IMR-90 (cell line): ENCODE measurements around the gene CIRBP. TPM values are rescaled to one million over a fixed set of nuclear protein-coding genes. Genes with fewer than 3 reads are reported as not detected.

Source experiments
- ATAC-seq: fragments of 200-7000 bp; cut with Tn5 transposase; 2 replicates; pipeline ENCODE4 v1.9.1; 2020; ENCODE audit warnings: low read depth, mild to moderate bottlenecking, moderate library complexity
- BruUV-seq: library from RNA; stranded (reverse); fragments of 400-500 nt; replicated peaks from 2 replicates; lab custom pipeline; 2021; lab: Mats Ljungman, UMichigan
- CTCF ChIA-PET: fragments of 300-600 bp; formaldehyde crosslinking; extraction: SDS; loops from one replicate; lab custom pipeline; 2021; ENCODE audit warnings: antibody characterized with exemption; lab: Yijun Ruan, JAX
- POLR2A ChIA-PET: fragments of 300-600 bp; sonication (Branson Sonifier 250); formaldehyde crosslinking; loops from one replicate; lab custom pipeline; 2022; ENCODE audit warnings: antibody characterized with exemption; ENCODE audit not compliant: unreplicated experiment; lab: Charles Lee
- DNase-seq: peaks from one replicate; pipeline ENCODE4 v3.0.0; 2013
- H2AFZ ChIP-seq: replicated peaks from 2 replicates; pipeline ENCODE3; 2013; ENCODE audit warnings: low read length, mild to moderate bottlenecking; ENCODE audit not compliant: poor library complexity
- H2AK5ac ChIP-seq: 2 replicates; pipeline ENCODE4 v1.6.1; 2013; ENCODE audit warnings: low read depth, low read length, inconsistent platforms
- H2AK9ac ChIP-seq: replicated peaks from 2 replicates; pipeline ENCODE3; 2013; ENCODE audit warnings: mild to moderate bottlenecking, low read depth, low read length, moderate library complexity; ENCODE audit not compliant: poor library complexity
- H2BK120ac ChIP-seq: 2 replicates; pipeline ENCODE4 v1.6.1; 2013; ENCODE audit warnings: low read depth, low read length, inconsistent platforms
- H2BK15ac ChIP-seq: 3 replicates; pipeline ENCODE4 v1.6.1; 2013; ENCODE audit warnings: low read depth, low read length, inconsistent platforms
- H2BK20ac ChIP-seq: 2 replicates; pipeline ENCODE4 v1.6.1; 2013; ENCODE audit warnings: low read depth, mild to moderate bottlenecking, inconsistent platforms, low read length, moderate library complexity
- H2BK5ac ChIP-seq: 2 replicates; pipeline ENCODE4 v1.6.1; 2013; ENCODE audit warnings: mild to moderate bottlenecking, low read depth, low read length, inconsistent platforms; ENCODE audit not compliant: poor library complexity, severe bottlenecking
- H3K14ac ChIP-seq: replicated peaks from 2 replicates; pipeline ENCODE4 v1.6.1; 2013; ENCODE audit warnings: low read depth, low read length, inconsistent platforms
- H3K18ac ChIP-seq: 2 replicates; pipeline ENCODE4 v1.6.1; 2013; ENCODE audit warnings: low read depth, low read length, control low read depth
- H3K23ac ChIP-seq: 2 replicates; pipeline ENCODE4 v1.6.1; 2013; ENCODE audit warnings: low read depth, low read length, inconsistent platforms
- H3K27ac ChIP-seq: 2 replicates; pipeline ENCODE4 v1.5.1; 2013; ENCODE audit warnings: mild to moderate bottlenecking, control low read depth, low read length; ENCODE audit not compliant: insufficient read depth
- H3K27me3 ChIP-seq: 2 replicates; pipeline ENCODE4 v1.6.1; 2013; ENCODE audit warnings: low read length; ENCODE audit not compliant: control insufficient read depth, insufficient read depth
- H3K36me3 ChIP-seq: 2 replicates; pipeline ENCODE4 v1.6.1; 2013; ENCODE audit warnings: low read length, mixed read lengths; ENCODE audit not compliant: control insufficient read depth, insufficient read depth
- H3K4ac ChIP-seq: 2 replicates; pipeline ENCODE4 v1.6.1; 2013; ENCODE audit warnings: low read depth, low read length, inconsistent platforms
- H3K4me1 ChIP-seq: 2 replicates; pipeline ENCODE4 v1.6.1; 2013; ENCODE audit warnings: low read length, mixed read lengths; ENCODE audit not compliant: control insufficient read depth, insufficient read depth
- H3K4me2 ChIP-seq: 2 replicates; pipeline ENCODE4 v1.6.1; 2013; ENCODE audit warnings: low read depth, mild to moderate bottlenecking, control low read depth, low read length, moderate library complexity
- H3K4me3 ChIP-seq: 2 replicates; pipeline ENCODE4 v1.5.1; 2013; ENCODE audit warnings: low read depth, mild to moderate bottlenecking, control low read depth, low read length, moderate library complexity; ENCODE audit not compliant: insufficient read depth
- H3K56ac ChIP-seq: 2 replicates; pipeline ENCODE4 v1.6.1; 2013; ENCODE audit warnings: low read length, inconsistent platforms; ENCODE audit not compliant: insufficient read depth; ENCODE audit errors: extremely low read depth
- H3K79me1 ChIP-seq, 2 experiments: 2 replicates each; pipeline ENCODE4 v1.6.1; 2013; ENCODE audit warnings: low read length in 2 of 2, inconsistent platforms in 1 of 2, low read depth in 1 of 2
- H3K9ac ChIP-seq: 2 replicates; pipeline ENCODE4 v1.6.1; 2013; ENCODE audit warnings: low read depth, low read length, control low read depth
- H3K9me1 ChIP-seq: 2 replicates; pipeline ENCODE4 v1.6.1; 2013; ENCODE audit warnings: low read length, inconsistent platforms; ENCODE audit not compliant: insufficient read depth
- H3K9me3 ChIP-seq: 2 replicates; pipeline ENCODE4 v1.6.1; 2013; ENCODE audit warnings: low read length; ENCODE audit not compliant: control insufficient read depth, insufficient read depth
- H4K20me1 ChIP-seq: 2 replicates; pipeline ENCODE4 v1.6.1; 2013; ENCODE audit warnings: low read length, inconsistent platforms; ENCODE audit not compliant: insufficient read depth
- H4K5ac ChIP-seq: 2 replicates; pipeline ENCODE4 v1.6.1; 2013; ENCODE audit warnings: mild to moderate bottlenecking, low read depth, low read length, control low read depth
- H4K8ac ChIP-seq, 2 experiments: 2 replicates each; pipeline ENCODE4 v1.6.1; 2013; ENCODE audit warnings: low read depth in 2 of 2, low read length in 2 of 2, control low read depth in 1 of 2, inconsistent platforms in 1 of 2
- H4K91ac ChIP-seq: 2 replicates; pipeline ENCODE4 v1.6.1; 2013; ENCODE audit warnings: low read depth, low read length, inconsistent platforms; ENCODE audit not compliant: insufficient read depth
- BHLHE40 ChIP-seq: fragments of 150-350 bp; IDR thresholded peaks from 2 replicates; pipeline ENCODE4 v1.6.1; 2016; ENCODE audit warnings: mild to moderate bottlenecking, low read depth, low read length
- CEBPB ChIP-seq: IDR thresholded peaks from 2 replicates; pipeline ENCODE4 v1.6.1; 2012; ENCODE audit warnings: low read depth, low read length, improper control_type of control experiment
- CHD1 ChIP-seq: IDR thresholded peaks from 2 replicates; pipeline ENCODE4 v1.6.1; 2012; ENCODE audit warnings: low read depth, low read length, improper control_type of control experiment
- FOS ChIP-seq: fragments of 150-350 bp; IDR thresholded peaks from 2 replicates; pipeline ENCODE4 v1.6.1; 2016; ENCODE audit warnings: low read depth, low read length
- MAFK ChIP-seq: IDR thresholded peaks from 2 replicates; pipeline ENCODE4 v1.6.1; 2012; ENCODE audit warnings: low read depth, low read length, improper control_type of control experiment
- MAZ ChIP-seq: IDR thresholded peaks from 2 replicates; pipeline ENCODE4 v1.6.1; 2012; ENCODE audit warnings: low read depth, mild to moderate bottlenecking, low read length, improper control_type of control experiment, moderate library complexity, borderline replicate concordance
- NFE2L2 ChIP-seq: fragments of 150-350 bp; IDR thresholded peaks from 2 replicates; pipeline ENCODE4 v1.6.1; 2016; ENCODE audit warnings: low read depth, mild to moderate bottlenecking, low read length
- POLR2A ChIP-seq: IDR thresholded peaks from 2 replicates; pipeline ENCODE4 v1.6.1; 2012; ENCODE audit warnings: mild to moderate bottlenecking, low read depth, low read length
- RAD21 ChIP-seq: IDR thresholded peaks from 2 replicates; pipeline ENCODE4 v1.6.1; 2012; ENCODE audit warnings: low read length, improper control_type of control experiment
- RFX5 ChIP-seq: IDR thresholded peaks from 2 replicates; pipeline ENCODE4 v1.8.0; 2012; ENCODE audit warnings: low read depth, mild to moderate bottlenecking, low read length, moderate library complexity
- SMC3 ChIP-seq: fragments of 150-350 bp; IDR thresholded peaks from 2 replicates; pipeline ENCODE4 v1.6.1; 2016; ENCODE audit warnings: low read depth, mild to moderate bottlenecking, antibody characterized with exemption, low read length, moderate library complexity
- WGBS, 2 experiments: methylation state at CpG; one replicate each; pipeline versions ENCODE4 v1.1.5 to v1.1.7; 2013; ENCODE audit warnings: missing lambda C conversion rate in 2 of 2; ENCODE audit not compliant: insufficient read length in 1 of 2; ENCODE audit errors: extremely low coverage in 2 of 2; 5-methylcytosine and 5-hydroxymethylcytosine counted together
- dilution Hi-C: fragments of 300-500 bp; cut with HindIII; formaldehyde crosslinking; loops from one replicate; pipeline ENCODE4 v1.14.3; 2018; ENCODE audit warnings: low sequenced_read_pairs; ENCODE audit not compliant: unreplicated experiment
- in situ Hi-C: fragments of 300-500 bp; cut with MboI; formaldehyde crosslinking; loops from 3 replicates; pipeline ENCODE4 v1.14.3; 2019; ENCODE audit warnings: low sequenced_read_pairs, inconsistent platforms, mixed read lengths
- intact Hi-C: fragments of 100-400 bp; cut with micrococcal nuclease; formaldehyde crosslinking; loops from 2 replicates; pipeline ENCODE4 v1.10.0; 2022
- polyA plus RNA-seq, 3 experiments: library from polyadenylated mRNA; depleted of rRNA; stranded (reverse); fragments of >200 nt; gene quantifications; 2 replicates each; pipeline ENCODE4 v1.2.3, GENCODE V29; 2012; ENCODE audit warnings: low replicate concordance in 1 of 3
- total RNA-seq: library from RNA; depleted of rRNA; stranded (reverse); fragments of >200 nt; gene quantifications from 2 replicates; pipeline ENCODE4 v1.2.3, GENCODE V29; 2012
- TF ChIP-seq, protein P1 (sequence below): conservative IDR thresholded peaks from 2 replicates; pipeline ENCODE4 v1.5.1; 2012; ENCODE audit warnings: mild to moderate bottlenecking, low read depth, low read length, improper control_type of control experiment
- TF ChIP-seq, protein P2 (sequence below): fragments of 150-350 bp; IDR thresholded peaks from 2 replicates; pipeline ENCODE4 v1.6.1; 2016; ENCODE audit warnings: low read depth, mild to moderate bottlenecking, low read length, moderate library complexity, borderline replicate concordance
- TF ChIP-seq, protein P3 (sequence below): fragments of 150-350 bp; IDR thresholded peaks from 2 replicates; pipeline ENCODE4 v1.6.1; 2017; ENCODE audit warnings: mild to moderate bottlenecking, antibody characterized with exemption, low read length, low read depth

Gene CIRBP
- total and polyA plus RNA-seq, 2 of the 4 experiments (the other 2 are of a cell fraction) = 299 to 542 TPM

DNA sequence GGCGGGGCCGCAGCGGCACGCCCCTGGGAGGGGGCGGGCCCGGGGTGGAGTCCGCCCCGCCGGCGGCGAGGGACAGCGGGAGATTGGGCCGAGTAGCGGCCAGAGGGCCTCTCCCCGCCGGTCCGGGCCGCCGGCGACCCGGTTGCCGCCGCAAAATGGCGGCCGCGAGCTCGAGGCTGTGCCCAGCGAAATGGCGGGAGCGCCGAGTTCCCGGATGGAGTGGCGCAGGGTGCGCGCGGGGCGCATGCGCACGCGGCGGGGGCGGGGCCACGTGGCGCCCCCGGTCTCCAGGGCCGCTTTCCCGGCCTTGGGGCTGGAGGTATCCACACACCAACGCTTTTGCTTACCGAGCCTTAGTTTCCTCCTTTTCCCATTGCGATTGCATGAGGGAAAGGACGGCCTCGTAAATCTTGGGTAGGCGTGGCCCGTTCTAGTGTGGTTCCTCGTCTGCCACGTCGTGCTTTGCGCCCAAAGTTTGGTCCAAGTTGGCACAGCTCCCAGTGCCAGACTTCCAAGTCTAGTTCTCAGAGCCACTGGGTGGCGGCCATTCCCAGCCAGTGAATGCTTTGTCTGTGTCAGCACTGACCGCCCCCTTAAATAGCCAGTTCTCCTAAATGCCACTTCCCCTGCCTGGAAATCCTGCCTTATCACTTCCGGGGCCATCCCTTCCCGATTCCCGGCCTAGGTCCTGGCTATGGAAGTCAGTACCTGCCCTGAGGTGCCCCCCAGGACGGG lies 513 bp downstream of the CIRBP start:
- ATAC-seq (peak; percentile 13), DNase-seq (peak; percentile 81)
- peaks cover 65% of the 10 kb centered on the region for H4K20me1 ChIP-seq
- peaks cover 39% of the 10 kb centered on the region for H3K36me3 ChIP-seq
- H2BK20ac ChIP-seq = no peak overlapping the region
- no peaks in the 10 kb centered on the region for H3K27me3 ChIP-seq
- ChIA-PET POLR2A (interaction anchor here (0.6 to 1.4 kb wide), 12 partner anchors 13 to 1662 kb away, joined by 3 to 62 read pairs (median 6); partner anchors contain the start of genes ATP5F1D and WDR18), CTCF (interaction anchor here (1.5 to 1.7 kb wide), 2 partner anchors 10 to 25 kb away, joined by 8 to 15 read pairs; no protein-coding TSS in a partner anchor)
- peak overlapping the region; percentile 89 for H2BK5ac ChIP-seq
- H4K5ac ChIP-seq = peak overlapping the region; percentile 50
- H4K8ac ChIP-seq = peak overlapping the region; percentile 52 to 97
- peaks cover 6% of the 10 kb centered on the region for H3K9me1 ChIP-seq
- H2AFZ ChIP-seq = peak overlapping the region; percentile 80
- peaks cover 43% of the 10 kb centered on the region for H3K4me1 ChIP-seq
- H3K9ac ChIP-seq = peak overlapping the region; percentile 80
- H3K23ac ChIP-seq = peak overlapping the region; percentile 86
- WGBS, 2 experiments = 1% methylated on average over 37 of the region's 64 CpGs; no CpG with 5 or more reads in 1 of the 2 experiments
- H3K79me1 ChIP-seq = peaks cover 15 to 67% of the 10 kb centered on the region in 2 experiments; a peak in 3 of 4 replicates
- peak overlapping the region; percentile 86 for H3K4me2 ChIP-seq
- dilution Hi-C loops (no loop called here), in situ Hi-C loops (no loop called here), intact Hi-C loops (loop anchor here (1.0 kb wide), 1 partner anchor 20 kb away; no protein-coding TSS in a partner anchor)
- H3K18ac ChIP-seq = peak overlapping the region; percentile 75
- H2BK15ac ChIP-seq = peak overlapping the region; percentile 5; the same call in 1 of the 3 replicates
- BruUV-seq = no TSS peak
- H3K27ac ChIP-seq = peak overlapping the region; percentile 75
- H3K14ac ChIP-seq = peak overlapping the region; percentile 99
- H2BK120ac ChIP-seq = peak overlapping the region; percentile 32; the same call in 1 of the 2 replicates
- H4K91ac ChIP-seq = peak overlapping the region; percentile 98
- H3K56ac ChIP-seq = peak overlapping the region; percentile 92
- peak overlapping the region; percentile 68 for H3K4me3 ChIP-seq
- peak overlapping the region; percentile 99 for H3K4ac ChIP-seq
- peak overlapping the region; percentile 94 for H2AK9ac ChIP-seq
- H3K9me3 ChIP-seq = no peaks in the 10 kb centered on the region
- peak overlapping the region; percentile 97 for H2AK5ac ChIP-seq
- no peak for TF ChIP-seq MAZ
- TF ChIP-seq, protein P1, sequence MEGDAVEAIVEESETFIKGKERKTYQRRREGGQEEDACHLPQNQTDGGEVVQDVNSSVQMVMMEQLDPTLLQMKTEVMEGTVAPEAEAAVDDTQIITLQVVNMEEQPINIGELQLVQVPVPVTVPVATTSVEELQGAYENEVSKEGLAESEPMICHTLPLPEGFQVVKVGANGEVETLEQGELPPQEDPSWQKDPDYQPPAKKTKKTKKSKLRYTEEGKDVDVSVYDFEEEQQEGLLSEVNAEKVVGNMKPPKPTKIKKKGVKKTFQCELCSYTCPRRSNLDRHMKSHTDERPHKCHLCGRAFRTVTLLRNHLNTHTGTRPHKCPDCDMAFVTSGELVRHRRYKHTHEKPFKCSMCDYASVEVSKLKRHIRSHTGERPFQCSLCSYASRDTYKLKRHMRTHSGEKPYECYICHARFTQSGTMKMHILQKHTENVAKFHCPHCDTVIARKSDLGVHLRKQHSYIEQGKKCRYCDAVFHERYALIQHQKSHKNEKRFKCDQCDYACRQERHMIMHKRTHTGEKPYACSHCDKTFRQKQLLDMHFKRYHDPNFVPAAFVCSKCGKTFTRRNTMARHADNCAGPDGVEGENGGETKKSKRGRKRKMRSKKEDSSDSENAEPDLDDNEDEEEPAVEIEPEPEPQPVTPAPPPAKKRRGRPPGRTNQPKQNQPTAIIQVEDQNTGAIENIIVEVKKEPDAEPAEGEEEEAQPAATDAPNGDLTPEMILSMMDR = no peak
- TF ChIP-seq FOS = no peak
- TF ChIP-seq POLR2A = peak; percentile 98
- TF ChIP-seq, protein P2, sequence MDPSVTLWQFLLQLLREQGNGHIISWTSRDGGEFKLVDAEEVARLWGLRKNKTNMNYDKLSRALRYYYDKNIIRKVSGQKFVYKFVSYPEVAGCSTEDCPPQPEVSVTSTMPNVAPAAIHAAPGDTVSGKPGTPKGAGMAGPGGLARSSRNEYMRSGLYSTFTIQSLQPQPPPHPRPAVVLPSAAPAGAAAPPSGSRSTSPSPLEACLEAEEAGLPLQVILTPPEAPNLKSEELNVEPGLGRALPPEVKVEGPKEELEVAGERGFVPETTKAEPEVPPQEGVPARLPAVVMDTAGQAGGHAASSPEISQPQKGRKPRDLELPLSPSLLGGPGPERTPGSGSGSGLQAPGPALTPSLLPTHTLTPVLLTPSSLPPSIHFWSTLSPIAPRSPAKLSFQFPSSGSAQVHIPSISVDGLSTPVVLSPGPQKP = no peak
- no peak for TF ChIP-seq RFX5
- TF ChIP-seq, protein P3, sequence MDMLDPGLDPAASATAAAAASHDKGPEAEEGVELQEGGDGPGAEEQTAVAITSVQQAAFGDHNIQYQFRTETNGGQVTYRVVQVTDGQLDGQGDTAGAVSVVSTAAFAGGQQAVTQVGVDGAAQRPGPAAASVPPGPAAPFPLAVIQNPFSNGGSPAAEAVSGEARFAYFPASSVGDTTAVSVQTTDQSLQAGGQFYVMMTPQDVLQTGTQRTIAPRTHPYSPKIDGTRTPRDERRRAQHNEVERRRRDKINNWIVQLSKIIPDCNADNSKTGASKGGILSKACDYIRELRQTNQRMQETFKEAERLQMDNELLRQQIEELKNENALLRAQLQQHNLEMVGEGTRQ = peak; percentile 92
- no peak for TF ChIP-seq RAD21
- TF ChIP-seq CEBPB = no peak
- TF ChIP-seq BHLHE40 = no peak
- no peak for TF ChIP-seq NFE2L2
- peak; percentile 88; the same call in 1 of the 2 replicates for TF ChIP-seq CHD1
- TF ChIP-seq SMC3 = 0 out of 2 replicates have a peak, but pooled peaks have one; percentile 3
- TF ChIP-seq MAFK = peak; percentile 61; the same call in 1 of the 2 replicates
